NCI-H2107 treated with DMSO at 0.1 percent for 48 hours (cell line): ENCODE results near the gene ADAMTS9.

Experiments used
- DNase-seq: peaks from one replicate; lab custom pipeline; 2025; ENCODE audit not compliant: unreplicated experiment; lab: John Stamatoyannopoulos, UW

ADAMTS9 gene

DNA sequence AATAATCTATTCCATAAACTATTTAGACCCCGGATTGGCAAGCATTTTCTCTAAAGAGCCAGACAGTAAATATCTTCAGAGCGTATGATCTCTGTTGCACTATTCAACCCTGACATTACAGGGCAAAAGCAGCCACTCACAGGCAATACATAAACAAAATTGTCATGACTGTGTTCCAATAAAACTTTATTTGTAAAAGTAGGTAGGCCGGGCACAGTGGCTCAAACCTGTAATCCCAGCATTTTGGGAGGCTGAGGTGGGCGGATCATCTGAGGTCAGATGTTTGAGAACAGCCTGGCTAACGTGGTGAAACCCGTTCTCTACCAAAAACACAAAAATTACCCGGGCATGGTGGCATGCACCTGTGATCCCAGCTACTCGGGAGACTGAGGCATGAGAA, 66.5 kb downstream of the ADAMTS9 start:
- DNase-seq: no peak

DNA sequence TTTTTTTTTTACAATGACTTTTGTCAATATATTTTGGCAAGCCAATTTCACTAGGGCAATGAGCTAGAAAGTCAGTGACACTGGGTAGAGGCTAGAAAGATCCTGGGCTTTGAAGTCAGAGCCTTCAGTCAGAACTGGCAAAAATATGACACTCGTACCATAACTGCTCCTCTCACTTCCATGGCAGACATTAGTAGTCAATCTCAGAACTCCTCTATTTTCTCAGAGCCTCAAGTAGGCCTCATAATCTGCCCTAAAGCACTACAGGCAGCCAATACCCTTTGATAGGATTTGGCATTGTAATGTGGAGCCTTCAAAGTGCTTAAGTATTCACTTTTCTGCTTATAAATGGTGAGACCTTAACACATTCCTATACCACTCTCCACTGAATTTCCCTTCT, 67.8 kb downstream of the ADAMTS9 start:
- DNase-seq: no peak

- no peak for DNase-seq
Observed at GRCh38 chr3:64619216-64619615, 68.6 kb downstream of the ADAMTS9 start.

DNA sequence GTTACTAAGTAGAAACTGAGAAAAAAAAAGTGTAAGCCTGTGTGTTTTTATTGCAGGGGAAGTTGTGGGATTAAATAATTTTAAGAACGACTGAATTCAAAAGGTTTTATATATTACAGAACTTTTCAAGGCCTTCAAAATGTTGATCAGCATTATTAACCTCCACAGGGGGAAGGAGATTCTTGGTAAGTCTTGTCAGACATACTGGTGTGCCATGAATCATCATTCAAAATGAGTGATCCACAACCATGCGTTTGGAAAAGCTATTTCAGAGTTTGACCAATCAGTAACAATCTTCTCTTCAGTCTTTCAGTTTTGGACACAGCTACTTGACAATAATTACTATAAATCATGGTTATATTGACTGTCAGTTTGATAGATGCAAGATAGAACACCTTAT, 70.2 kb downstream of the ADAMTS9 start:
- no peak for DNase-seq

GRCh38 chr3:64616953-64617352, 70.8 kb downstream of the ADAMTS9 start:
- no peak for DNase-seq

DNA sequence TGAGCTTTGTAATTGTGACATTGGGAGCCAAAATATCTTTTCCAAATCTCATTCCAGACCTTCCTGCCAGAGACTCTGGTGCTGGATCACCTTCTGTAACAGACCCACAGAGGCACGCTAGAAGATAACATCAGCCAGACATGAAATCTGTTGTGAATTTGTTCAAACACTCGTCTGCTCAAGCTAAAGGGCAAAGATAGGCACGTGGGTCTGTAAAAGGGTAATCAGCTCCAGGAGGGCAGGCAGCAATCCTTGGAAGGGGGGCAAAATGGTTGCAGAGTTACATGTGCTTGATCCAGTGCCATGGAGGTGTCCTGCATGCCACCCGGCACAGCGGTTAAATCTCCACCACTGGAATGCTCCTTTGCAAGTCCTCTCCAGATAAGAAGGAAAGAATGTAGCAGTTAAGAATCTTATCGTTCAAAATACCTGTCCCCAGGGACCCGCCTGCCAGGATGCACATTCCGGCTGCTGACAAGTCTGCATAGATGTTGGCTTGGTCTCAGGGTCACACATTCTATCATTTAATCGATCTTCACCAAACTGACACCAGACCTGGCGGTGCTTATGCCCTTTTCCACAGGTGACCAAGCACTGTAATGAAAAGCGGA, 74.8 kb downstream of the ADAMTS9 start:
- DNase-seq: no peak

GRCh38 chr3:64612082-64612860, 75.5 kb downstream of the ADAMTS9 start:
- no peak for DNase-seq

DNA sequence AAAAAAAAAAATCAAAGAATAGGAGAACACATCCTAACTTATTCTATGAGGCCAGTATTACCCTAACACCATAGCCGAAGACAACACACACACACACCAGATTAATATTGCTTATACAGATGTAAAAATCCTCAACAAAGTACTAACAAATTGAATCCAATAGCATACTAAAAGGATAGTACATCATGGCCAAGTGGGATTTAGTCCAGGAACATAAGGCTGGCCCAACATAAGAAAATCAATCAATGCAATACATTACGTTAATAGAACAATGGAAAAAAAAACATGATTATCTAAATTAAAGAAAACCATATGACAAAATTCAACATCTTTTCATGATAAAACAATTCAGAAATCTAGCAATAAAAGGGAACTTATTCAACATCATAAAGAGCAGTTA, 79.1 kb downstream of the ADAMTS9 start:
- no peak for DNase-seq

- DNase-seq: no peak
Observed at GRCh38 chr3:64607032-64607551, 80.7 kb downstream of the ADAMTS9 start.

DNA sequence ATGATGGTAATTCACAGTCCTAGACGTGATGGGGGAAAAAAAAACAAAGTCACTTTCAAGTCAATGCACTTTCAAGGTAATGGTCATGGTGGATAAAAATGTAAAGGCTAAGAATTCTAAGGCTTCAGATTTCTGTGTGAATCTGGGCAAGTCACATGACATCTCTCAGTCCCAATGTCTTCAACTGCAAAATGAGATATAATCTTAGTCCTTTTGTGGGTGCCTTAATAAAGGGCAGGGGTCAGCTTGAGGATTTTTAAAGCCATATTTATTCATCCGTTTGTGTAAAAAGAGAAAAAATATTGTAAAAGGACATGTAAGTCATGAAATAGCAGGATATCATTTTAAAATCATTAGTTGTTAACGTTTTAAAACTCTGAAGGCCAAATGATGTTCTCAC, 83.5 kb downstream of the ADAMTS9 start:
- no peak for DNase-seq

DNA sequence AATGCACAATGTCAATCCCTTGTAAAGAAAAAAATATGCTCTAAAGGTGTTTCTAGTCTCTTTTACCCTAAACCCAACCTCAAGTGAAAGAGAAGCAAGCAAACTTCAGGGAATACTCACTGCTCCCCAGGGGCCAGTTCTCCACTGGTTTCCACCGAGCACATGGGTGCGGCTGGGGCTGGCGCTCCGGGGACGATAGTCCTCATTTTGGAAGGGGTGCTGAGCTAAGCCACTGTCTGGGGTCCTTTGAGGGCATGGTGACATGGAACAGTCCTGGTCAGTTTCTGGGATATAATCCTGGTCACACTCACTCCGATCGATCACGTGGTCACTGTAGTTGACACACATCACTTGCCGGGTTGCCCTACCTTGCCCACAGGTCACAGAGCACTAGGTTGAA, 86.0 kb downstream of the ADAMTS9 start:
- no peak for DNase-seq

GRCh38 chr3:64600246-64600950, 87.4 kb downstream of the ADAMTS9 start:
- DNase-seq: no peak

- no peak for DNase-seq
Observed at GRCh38 chr3:64599651-64600050, 88.1 kb downstream of the ADAMTS9 start.

DNA sequence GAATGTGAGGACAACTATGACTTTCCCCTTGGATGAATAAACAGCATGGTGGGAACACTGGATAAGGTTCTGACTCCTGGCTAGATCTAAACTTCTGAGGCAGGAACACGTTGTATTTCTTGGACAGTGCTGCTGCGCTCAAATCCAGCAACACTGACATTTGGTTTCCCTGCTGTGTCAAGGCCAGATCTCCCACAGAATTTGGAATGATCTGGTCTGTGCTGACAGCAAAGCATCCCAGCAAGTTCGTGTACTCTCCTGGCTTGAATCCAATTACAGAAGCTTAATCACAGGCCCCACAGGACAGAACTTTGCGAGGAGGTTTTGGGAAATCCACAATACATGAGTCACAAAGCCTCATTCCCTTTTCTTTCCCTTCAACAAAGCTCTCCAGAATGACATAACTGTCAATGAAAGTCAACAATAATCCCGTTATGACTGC, 92.5 kb downstream of the ADAMTS9 start:
- no peak for DNase-seq

DNA sequence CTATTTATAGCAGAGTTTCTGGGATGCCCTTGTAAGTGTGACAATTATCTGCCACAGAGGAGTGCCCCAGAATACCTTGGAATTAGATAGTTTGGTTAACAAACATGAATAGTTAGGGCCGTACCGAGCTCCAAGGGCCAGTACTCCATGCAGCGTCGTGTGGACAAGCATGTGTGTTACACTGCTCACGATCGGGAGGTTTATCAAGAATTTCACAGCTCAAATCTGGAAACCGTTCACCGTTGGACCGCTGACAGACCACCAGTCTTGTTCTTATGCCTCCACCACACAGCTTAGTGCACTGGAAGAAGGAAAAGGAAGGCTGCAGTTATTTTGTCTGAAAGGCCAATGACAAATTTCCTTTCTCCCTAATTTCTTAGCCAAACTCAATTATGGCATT, 93.7 kb downstream of the ADAMTS9 start:
- no peak for DNase-seq

DNA sequence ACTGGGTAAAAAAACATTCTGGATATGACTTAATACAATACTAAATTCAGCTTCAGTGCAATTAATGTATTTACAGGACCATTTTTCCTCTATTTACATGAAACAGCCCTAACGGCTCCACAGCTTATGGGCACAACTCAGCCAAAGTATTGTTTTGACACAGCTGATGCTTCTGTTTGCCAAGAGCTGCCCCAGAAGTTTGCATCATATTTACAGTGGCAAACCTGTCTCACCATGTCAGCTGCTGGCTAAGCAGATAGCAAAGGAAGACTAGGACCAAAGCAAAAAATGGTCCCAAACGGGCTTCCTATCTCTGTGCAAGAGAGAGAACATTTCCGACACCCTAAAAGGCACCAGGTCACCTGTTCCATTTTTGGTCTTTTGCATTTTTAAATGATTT, 94.5 kb downstream of the ADAMTS9 start:
- DNase-seq: no peak

DNA sequence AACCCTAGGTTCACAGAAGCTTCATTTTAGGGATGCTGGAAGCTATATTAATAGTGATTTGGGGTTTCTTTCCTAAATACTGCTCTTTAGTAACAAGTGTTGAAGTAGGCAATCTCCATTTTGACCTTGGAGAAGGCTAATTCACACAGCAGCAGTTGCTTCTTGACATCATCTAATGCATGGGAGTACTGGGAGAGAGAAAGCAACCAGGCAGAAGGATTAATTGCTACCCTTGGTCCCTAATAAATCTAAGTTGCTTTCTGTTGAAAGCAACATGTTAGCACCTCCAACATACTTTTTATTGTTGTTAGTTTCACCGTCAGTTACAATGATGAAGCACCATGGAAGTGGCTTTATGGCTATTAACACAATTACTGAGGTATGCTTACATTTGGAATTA, 96.2 kb downstream of the ADAMTS9 start:
- DNase-seq: no peak

DNA sequence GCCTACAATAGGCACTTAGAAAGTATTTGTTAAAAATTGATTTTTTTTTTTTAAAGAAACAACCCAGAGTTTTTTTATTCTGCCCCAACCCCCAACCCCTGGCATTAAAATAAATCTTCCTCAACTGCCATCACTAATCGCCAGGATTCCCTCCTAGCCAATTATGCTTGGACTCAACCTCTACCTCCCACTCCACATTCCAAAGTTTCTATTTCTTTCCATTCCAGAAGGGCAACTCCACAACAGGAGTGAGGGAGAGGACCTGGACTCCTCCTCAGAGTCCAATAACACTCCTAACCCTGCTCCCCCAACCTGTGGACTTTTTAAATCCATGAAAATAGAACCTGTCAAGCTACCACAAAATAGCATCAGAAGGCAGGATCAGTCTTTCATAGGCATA, 99.4 kb downstream of the ADAMTS9 start:
- no peak for DNase-seq

GRCh38 chr3:64586952-64587351, 100.8 kb downstream of the ADAMTS9 start:
- DNase-seq: no peak

DNA sequence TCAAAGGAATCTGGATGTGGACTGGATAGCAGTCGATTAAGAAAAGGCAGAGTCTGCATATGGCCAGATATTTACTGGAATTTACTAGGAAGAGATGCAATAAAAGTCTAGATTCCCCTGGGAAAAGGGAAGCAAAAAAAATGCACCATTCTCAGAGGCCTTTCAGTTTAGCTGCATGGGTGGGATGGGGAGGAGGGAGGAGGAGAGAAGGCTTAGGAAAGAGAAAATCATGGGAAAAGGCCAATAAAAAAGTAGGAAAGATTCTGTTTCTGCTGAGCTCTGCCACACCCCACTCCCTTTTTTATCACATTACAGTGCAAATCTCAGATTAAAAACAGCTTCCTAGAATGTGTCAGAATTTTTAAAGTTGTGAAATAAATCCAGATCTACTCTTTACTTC, 103.6 kb downstream of the ADAMTS9 start:
- DNase-seq: no peak

DNA sequence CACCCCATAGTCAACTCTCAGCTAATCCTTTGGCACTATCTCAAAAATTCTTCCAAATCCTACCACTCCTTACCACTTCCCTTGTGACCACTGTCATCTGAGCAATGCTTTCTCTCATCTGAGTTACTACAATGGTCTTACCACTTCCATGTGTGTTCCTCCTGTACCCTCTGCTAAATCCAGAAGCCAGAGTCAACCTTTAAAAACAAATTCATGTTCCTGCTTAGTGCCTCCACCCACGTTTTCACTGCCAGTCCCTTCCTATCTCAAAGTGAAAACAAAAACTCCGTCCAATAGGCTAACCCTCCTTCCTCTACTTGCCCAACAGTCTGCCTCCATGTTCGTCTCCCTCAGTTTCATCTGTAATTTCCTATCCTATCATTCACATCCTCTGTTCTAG, 109.0 kb downstream of the ADAMTS9 start:
- DNase-seq: no peak
